Measurements from ENCODE around the gene TRAT1. TPM values are rescaled to one million over a fixed set of nuclear protein-coding genes. Genes with fewer than 3 reads are reported as not detected.

Gene TRAT1
- total and polyA plus RNA-seq, 2 of the 13 experiments (the other 11 are each of a cell fraction or from before 2014, with no cell fraction given) = not detected

DNA sequence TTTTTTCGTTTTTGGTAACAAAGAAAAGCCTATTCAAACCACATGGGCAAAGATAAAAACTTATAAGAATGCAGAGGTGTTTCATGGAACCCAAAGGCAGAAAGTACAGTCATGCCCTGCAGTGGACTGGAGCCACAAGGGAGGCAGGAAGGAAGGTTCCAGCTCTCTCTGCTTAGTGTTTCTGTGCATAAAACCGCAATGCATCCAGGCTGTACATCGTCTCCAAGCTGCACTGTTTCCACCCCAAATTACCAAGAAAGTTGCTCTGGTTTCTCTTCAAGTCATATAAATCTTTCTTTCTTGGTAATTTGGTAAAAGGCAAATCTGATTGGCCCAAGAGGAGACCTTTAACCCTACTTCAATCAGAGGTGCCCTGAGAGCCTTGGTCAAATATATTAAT is 15.8 kb downstream of the TRAT1 start:
- ChIA-PET POLR2A (no interaction called here), CTCF (ENCODE audit: low intra/inter-chr PET ratio, low total read pairs) (no interaction called here)
- H3K27me3 ChIP-seq (ENCODE audit: control insufficient read depth in 1 of 2, insufficient read depth in 2 of 2, low read length in 2 of 2) = no peaks in the 10 kb centered on the region
- in situ Hi-C loops (cut with HindIII; ENCODE audit: extremely low pct_ligation_motif_present, low pct_unique_long_range_greater_than_20kb) (no loop called here), intact Hi-C loops (cut with micrococcal nuclease; ENCODE audit: unreplicated experiment) (no loop called here)
- BruUV-seq (replicated peaks) = no TSS peak
- no peaks in the 10 kb centered on the region for H3K36me3 ChIP-seq (replicated peaks in 1 of 2; ENCODE audit: control insufficient read depth in 1 of 2, insufficient read depth in 2 of 2, low read length in 2 of 2)
- H2AFZ ChIP-seq (ENCODE audit: low read length) = no peak overlapping the region
- no peak overlapping the region for H3K4me3 ChIP-seq (replicated peaks in 1 of 3; ENCODE audit: insufficient read depth in 1 of 3, low read depth in 2 of 3, low read length in 3 of 3)
- no peaks in the 10 kb centered on the region for H3K9me3 ChIP-seq (ENCODE audit: low read length)
- no peaks in the 10 kb centered on the region for H3K79me2 ChIP-seq (ENCODE audit: insufficient read depth, low read length)
- TF ChIP-seq AHR (CRISPR knock-in tag; IDR thresholded peaks at IDR 0.05) (no peak), ZMYM3 (CRISPR knock-in tag; IDR thresholded peaks at IDR 0.05) (no peak)
- ATAC-seq (no peak), FAIRE-seq (no peak), DNase-seq (ENCODE audit: low spot score) (no peak)
- H3K27ac ChIP-seq (ENCODE audit: extremely low read length, insufficient read depth, low read length) = no peak overlapping the region
- H3K4me2 ChIP-seq (ENCODE audit: low read depth, low read length) = no peak overlapping the region
- H4K20me1 ChIP-seq (ENCODE audit: insufficient read depth, low read length) = no peaks in the 10 kb centered on the region
- WGBS (ENCODE audit: low lambda C conversion rate) = 3% methylated on average over 3 of the region's 3 CpGs
- no peak overlapping the region for H3K9ac ChIP-seq (ENCODE audit: insufficient read depth, low read depth, low read length)
- no peaks in the 10 kb centered on the region for H3K4me1 ChIP-seq (ENCODE audit: insufficient read depth, low read length)

- Histone ChIP-seq H3K79me2 (ENCODE audit: insufficient read depth, low read length) (no peaks in the 10 kb centered on the region), H3K36me3 (replicated peaks in 1 of 2; ENCODE audit: control insufficient read depth in 1 of 2, insufficient read depth in 2 of 2, low read length in 2 of 2) (no peaks in the 10 kb centered on the region), H3K27ac (ENCODE audit: extremely low read length, insufficient read depth, low read length) (no peak overlapping the region), H2AFZ (ENCODE audit: low read length) (no peak overlapping the region), H3K9ac (ENCODE audit: insufficient read depth, low read depth, low read length) (no peak overlapping the region), H4K20me1 (ENCODE audit: insufficient read depth, low read length) (no peaks in the 10 kb centered on the region), H3K4me3 (replicated peaks in 1 of 3; ENCODE audit: insufficient read depth in 1 of 3, low read depth in 2 of 3, low read length in 3 of 3) (no peak overlapping the region), H3K4me1 (ENCODE audit: insufficient read depth, low read length) (no peaks in the 10 kb centered on the region), H3K27me3 (ENCODE audit: control insufficient read depth in 1 of 2, insufficient read depth in 2 of 2, low read length in 2 of 2) (no peaks in the 10 kb centered on the region), H3K4me2 (ENCODE audit: low read depth, low read length) (no peak overlapping the region), H3K9me3 (ENCODE audit: low read length) (no peaks in the 10 kb centered on the region)
- no TSS peak for BruUV-seq (replicated peaks)
- 19% methylated on average over 4 of the region's 5 CpGs for WGBS (ENCODE audit: low lambda C conversion rate)
- no peak for FAIRE-seq
- intact Hi-C loops (cut with micrococcal nuclease; ENCODE audit: unreplicated experiment) = no loop called here
- ChIA-PET POLR2A (no interaction called here), CTCF (ENCODE audit: low intra/inter-chr PET ratio, low total read pairs) (no interaction called here)
- no peak for DNase-seq (ENCODE audit: low spot score)
- in situ Hi-C loops (cut with HindIII; ENCODE audit: extremely low pct_ligation_motif_present, low pct_unique_long_range_greater_than_20kb) = no loop called here
- no peak for ATAC-seq
- TF ChIP-seq, protein P1, sequence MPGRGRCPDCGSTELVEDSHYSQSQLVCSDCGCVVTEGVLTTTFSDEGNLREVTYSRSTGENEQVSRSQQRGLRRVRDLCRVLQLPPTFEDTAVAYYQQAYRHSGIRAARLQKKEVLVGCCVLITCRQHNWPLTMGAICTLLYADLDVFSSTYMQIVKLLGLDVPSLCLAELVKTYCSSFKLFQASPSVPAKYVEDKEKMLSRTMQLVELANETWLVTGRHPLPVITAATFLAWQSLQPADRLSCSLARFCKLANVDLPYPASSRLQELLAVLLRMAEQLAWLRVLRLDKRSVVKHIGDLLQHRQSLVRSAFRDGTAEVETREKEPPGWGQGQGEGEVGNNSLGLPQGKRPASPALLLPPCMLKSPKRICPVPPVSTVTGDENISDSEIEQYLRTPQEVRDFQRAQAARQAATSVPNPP (CRISPR knock-in tag; IDR thresholded peaks at IDR 0.05) = no peak
- TF ChIP-seq MED8 (CRISPR knock-in tag; IDR thresholded peaks at IDR 0.05; ENCODE audit: insufficient replicate concordance) = no peak
- TF ChIP-seq HOXA9 (CRISPR knock-in tag; IDR thresholded peaks at IDR 0.05; ENCODE audit: borderline replicate concordance) = no peak
- TF ChIP-seq DBP (CRISPR knock-in tag; IDR thresholded peaks at IDR 0.05; ENCODE audit: not compliant biosample characterization) = no peak
- TF ChIP-seq ZNF260 (CRISPR knock-in tag; IDR thresholded peaks at IDR 0.05; ENCODE audit: borderline replicate concordance, low read depth) = no peak
- no peak for TF ChIP-seq ZSCAN30 (CRISPR knock-in tag; IDR thresholded peaks at IDR 0.05)
- TF ChIP-seq RBM39 (IDR thresholded peaks at IDR 0.05; ENCODE audit: low read depth, low read length, poor library complexity, severe bottlenecking) = no peak
- TF ChIP-seq MNT (IDR thresholded peaks at IDR 0.05) = no peak
- no peak for TF ChIP-seq ZNF263 (CRISPR knock-in tag; IDR thresholded peaks at IDR 0.05)
- TF ChIP-seq, protein P2, sequence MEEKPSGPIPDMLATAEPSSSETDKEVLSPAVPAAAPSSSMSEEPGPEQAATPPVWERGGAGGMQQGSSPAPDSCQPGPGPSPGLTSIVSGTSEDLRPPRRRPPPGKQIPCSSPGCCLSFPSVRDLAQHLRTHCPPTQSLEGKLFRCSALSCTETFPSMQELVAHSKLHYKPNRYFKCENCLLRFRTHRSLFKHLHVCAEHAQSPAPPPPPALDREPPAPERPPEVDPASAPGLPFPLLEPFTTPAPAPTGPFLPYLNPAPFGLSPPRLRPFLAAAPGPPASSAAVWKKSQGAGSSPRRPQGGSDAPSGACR (CRISPR knock-in tag; IDR thresholded peaks at IDR 0.05) = no peak
- TF ChIP-seq ZNF496 (CRISPR knock-in tag; IDR thresholded peaks at IDR 0.05; ENCODE audit: insufficient replicate concordance) = no peak
These were observed 23.2 kb downstream of the TRAT1 start for GRCh38 chr3:108845709-108846293.
